HG03520 (cell line): ENCODE measurements around the gene CRK.
"Not testable (repeated sequence)": the region's sequence is repeated elsewhere in the genome, so short reads cannot be mapped to it uniquely, and the experiment has no call there.

Experiments used
- ATAC-seq: cut with Tn5 transposase; IDR thresholded peaks from one replicate; pipeline ENCODE4 v1.9.1; 2021; ENCODE audit warnings: mild to moderate bottlenecking, moderate library complexity; ENCODE audit not compliant: unreplicated experiment

CRK gene

GRCh38 chr17:1390432-1391367 is 65.3 kb downstream of the CRK start:
- ATAC-seq: no peak

- ATAC-seq: not testable (repeated sequence)
These were observed 68.4 kb downstream of the CRK start for GRCh38 chr17:1387490-1388227.

- ATAC-seq: not testable (repeated sequence)
These were observed 69.3 kb downstream of the CRK start for GRCh38 chr17:1386675-1387190.

- ATAC-seq: no peak
These were observed 69.8 kb downstream of the CRK start for GRCh38 chr17:1386265-1386664.

GRCh38 chr17:1385861-1386260 is 70.2 kb downstream of the CRK start:
- ATAC-seq: no peak

- no peak for ATAC-seq
These were observed 71.1 kb downstream of the CRK start for GRCh38 chr17:1384905-1385435.

GRCh38 chr17:1379930-1380313 is 76.1 kb downstream of the CRK start:
- no peak for ATAC-seq

GRCh38 chr17:1379208-1379929 is 76.7 kb downstream of the CRK start:
- ATAC-seq: no peak

- ATAC-seq: not testable (repeated sequence)
These were observed 77.6 kb downstream of the CRK start for GRCh38 chr17:1378476-1378860.

- ATAC-seq: no peak
These were observed 78.7 kb downstream of the CRK start for GRCh38 chr17:1377334-1377733.

GRCh38 chr17:1376061-1376460 is 80.0 kb downstream of the CRK start:
- no peak for ATAC-seq

GRCh38 chr17:1375615-1376014 is 80.4 kb downstream of the CRK start:
- no peak for ATAC-seq

- ATAC-seq: no peak
These were observed 81.4 kb downstream of the CRK start for GRCh38 chr17:1374431-1375177.

GRCh38 chr17:1373707-1374237 is 82.3 kb downstream of the CRK start:
- no peak for ATAC-seq

GRCh38 chr17:1372618-1373017 is 83.4 kb downstream of the CRK start:
- no peak for ATAC-seq

- ATAC-seq: no peak
These were observed 84.0 kb downstream of the CRK start for GRCh38 chr17:1371893-1372590.
